GM12878 (cell line): ENCODE measurements around the gene SMG6. TPM values are rescaled to one million over a fixed set of nuclear protein-coding genes. Genes with fewer than 3 reads are reported as not detected.

Experiments
- BACH1 ChIP-seq: fragments of 450-650 bp; IDR thresholded peaks from 2 replicates; pipeline ENCODE4 v1.6.1; 2017; ENCODE audit warnings: mild to moderate bottlenecking, borderline replicate concordance
- CEBPB ChIP-seq, 2 experiments: fragments of 150-350 bp in 1 of 2; IDR thresholded peaks; 2 replicates each; pipeline ENCODE4 v1.6.1; 2012 to 2014; ENCODE audit warnings: low read depth in 2 of 2, low read length in 2 of 2, borderline replicate concordance in 1 of 2, inconsistent platforms in 1 of 2
- IKZF1 ChIP-seq: fragments of 450-650 bp; conservative IDR thresholded peaks from 2 replicates; pipeline ENCODE4 v1.6.1; 2017; ENCODE audit warnings: antibody characterized with exemption, mild to moderate bottlenecking
- JUNB ChIP-seq: IDR thresholded peaks from 2 replicates; pipeline ENCODE4 v1.6.1; 2016; ENCODE audit warnings: antibody characterized with exemption, mild to moderate bottlenecking
- KAT2A ChIP-seq: conservative IDR thresholded peaks from 2 replicates; pipeline ENCODE4 v1.6.1; 2011; ENCODE audit warnings: low read depth, low read length; ENCODE audit not compliant: control insufficient read depth
- KDM1A ChIP-seq: fragments of 200-600 bp; sonication (generic); IDR thresholded peaks from 2 replicates; pipeline ENCODE4 v1.6.1; 2016; ENCODE audit warnings: borderline replicate concordance
- KLF5 ChIP-seq: fragments of 450-650 bp; IDR thresholded peaks from 2 replicates; pipeline ENCODE4 v1.6.1; 2014; ENCODE audit warnings: mild to moderate bottlenecking; ENCODE audit not compliant: partially characterized antibody
- MAX ChIP-seq: IDR thresholded peaks from 2 replicates; pipeline ENCODE4 v1.6.1; 2012; ENCODE audit warnings: low read depth, low read length, improper control_type of control experiment
- MXI1 ChIP-seq: fragments of 150-350 bp; IDR thresholded peaks from 2 replicates; pipeline ENCODE4 v1.6.1; 2011; ENCODE audit warnings: low read depth, mild to moderate bottlenecking, inconsistent platforms, low read length, improper control_type of control experiment
- POLR2AphosphoS2 ChIP-seq: IDR thresholded peaks from 2 replicates; pipeline ENCODE4 v1.6.1; 2011; ENCODE audit warnings: low read depth, mild to moderate bottlenecking, low read length, improper control_type of control experiment, moderate library complexity
- RB1 ChIP-seq: fragments of 450-650 bp; formaldehyde crosslinking; IDR thresholded peaks from 2 replicates; pipeline ENCODE4 v1.6.1; 2017; ENCODE audit warnings: mild to moderate bottlenecking, borderline replicate concordance
- SREBF2 ChIP-seq: IDR thresholded peaks from 2 replicates; pipeline ENCODE4 v1.6.1; 2012; ENCODE audit warnings: mild to moderate bottlenecking, low read length
- TCF3 ChIP-seq: IDR thresholded peaks from 2 replicates; pipeline ENCODE4 v1.6.1; 2012; ENCODE audit warnings: low read depth, mild to moderate bottlenecking, low read length, borderline replicate concordance; ENCODE audit not compliant: insufficient read depth
- ZBED1 ChIP-seq: IDR thresholded peaks from 2 replicates; pipeline ENCODE4 v1.6.1; 2016; ENCODE audit warnings: borderline replicate concordance
- ZNF217 ChIP-seq: fragments of 450-650 bp; IDR thresholded peaks from 2 replicates; pipeline ENCODE4 v1.6.1; 2017; ENCODE audit warnings: antibody characterized with exemption, mild to moderate bottlenecking
- ZNF24 ChIP-seq: fragments of 450-650 bp; IDR thresholded peaks from 2 replicates; pipeline ENCODE4 v1.6.1; 2017; ENCODE audit warnings: antibody characterized with exemption, mild to moderate bottlenecking
- ZNF592 ChIP-seq: fragments of 450-650 bp; IDR thresholded peaks from 2 replicates; pipeline ENCODE4 v1.6.1; 2017; ENCODE audit warnings: mild to moderate bottlenecking, moderate library complexity
- polyA plus RNA-seq, 11 experiments: library from polyadenylated mRNA; depleted of rRNA in 4 of 11; unstranded in 6 of 11; stranded (reverse) in 5 of 11; fragments of >200 nt; fragmentation: Nextera tagmentation in 4 of 11; fragmentation: Illumina TruSeq in 1 of 11; extraction: Ambion mirVana in 4 of 11; extraction: Trizol in 1 of 11; gene quantifications; 1 replicate in 1 of 11; 2 replicates in 10 of 11; pipeline versions ENCODE4 v1.2.1 to v1.2.3, GENCODE V29; 2011 to 2016; ENCODE audit warnings: inconsistent platforms in 2 of 11, missing spikeins in 2 of 11, low read depth in 1 of 11
- total RNA-seq, 4 experiments: library from RNA; depleted of rRNA in 3 of 4; stranded (reverse); fragments of >200 nt in 3 of 4; fragmentation: Illumina TruSeq in 1 of 4; extraction: Trizol in 1 of 4; gene quantifications; 2 replicates each; pipeline versions ENCODE4 v1.2.1 to v1.2.3, GENCODE V29; 2013 to 2021
- TF ChIP-seq, protein P1 (sequence below): IDR thresholded peaks from 2 replicates; pipeline ENCODE4 v1.6.1; 2011; ENCODE audit warnings: low read depth, mild to moderate bottlenecking, low read length, moderate library complexity, borderline replicate concordance; ENCODE audit errors: extremely low read depth
- TF ChIP-seq, protein P2 (sequence below): fragments of 450-650 bp; IDR thresholded peaks from 2 replicates; pipeline ENCODE4 v1.6.1; 2017; ENCODE audit warnings: mild to moderate bottlenecking, moderate library complexity
- TF ChIP-seq, protein P3 (sequence below): fragments of 450-650 bp; IDR thresholded peaks from 2 replicates; pipeline ENCODE4 v1.6.1; 2018; ENCODE audit warnings: borderline replicate concordance, mild to moderate bottlenecking; ENCODE audit not compliant: partially characterized antibody

SMG6 gene
- total and polyA plus RNA-seq, 10 of the 15 experiments (the other 5 are each of a cell fraction or from before 2014, with no cell fraction given) = 0.58 to 28.7 (median 15.7) TPM

GRCh38 chr17:2083613-2084035 is 220.0 kb downstream of the SMG6 start (continued):
- TF ChIP-seq BACH1 (no peak), CEBPB (IDR thresholded peaks at IDR 0.05; ENCODE audit: borderline replicate concordance in 1 of 2, low read depth in 2 of 2, low read length in 2 of 2) (no peak), ZBED1 (peak; percentile 83; the same call in 1 of the 2 replicates), ZNF24 (no peak), POLR2AphosphoS2 (no peak), MXI1 (peak; percentile 34; the same call in 1 of the 2 replicates), KAT2A (no peak), TCF3 (0 out of 2 replicates have a peak, but pooled peaks have one; percentile 21), IKZF1 (peak; percentile 85), KLF5 (no peak), RB1 (no peak), ZNF217 (no peak), SREBF2 (no peak), MAX (0 out of 2 replicates have a peak, but pooled peaks have one; percentile 44), ZNF592 (peak; percentile 81; the same call in 1 of the 2 replicates), JUNB (peak; percentile 74), KDM1A (no peak)
- TF ChIP-seq, protein P1, sequence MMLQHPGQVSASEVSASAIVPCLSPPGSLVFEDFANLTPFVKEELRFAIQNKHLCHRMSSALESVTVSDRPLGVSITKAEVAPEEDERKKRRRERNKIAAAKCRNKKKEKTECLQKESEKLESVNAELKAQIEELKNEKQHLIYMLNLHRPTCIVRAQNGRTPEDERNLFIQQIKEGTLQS = no peak
- TF ChIP-seq, protein P2, sequence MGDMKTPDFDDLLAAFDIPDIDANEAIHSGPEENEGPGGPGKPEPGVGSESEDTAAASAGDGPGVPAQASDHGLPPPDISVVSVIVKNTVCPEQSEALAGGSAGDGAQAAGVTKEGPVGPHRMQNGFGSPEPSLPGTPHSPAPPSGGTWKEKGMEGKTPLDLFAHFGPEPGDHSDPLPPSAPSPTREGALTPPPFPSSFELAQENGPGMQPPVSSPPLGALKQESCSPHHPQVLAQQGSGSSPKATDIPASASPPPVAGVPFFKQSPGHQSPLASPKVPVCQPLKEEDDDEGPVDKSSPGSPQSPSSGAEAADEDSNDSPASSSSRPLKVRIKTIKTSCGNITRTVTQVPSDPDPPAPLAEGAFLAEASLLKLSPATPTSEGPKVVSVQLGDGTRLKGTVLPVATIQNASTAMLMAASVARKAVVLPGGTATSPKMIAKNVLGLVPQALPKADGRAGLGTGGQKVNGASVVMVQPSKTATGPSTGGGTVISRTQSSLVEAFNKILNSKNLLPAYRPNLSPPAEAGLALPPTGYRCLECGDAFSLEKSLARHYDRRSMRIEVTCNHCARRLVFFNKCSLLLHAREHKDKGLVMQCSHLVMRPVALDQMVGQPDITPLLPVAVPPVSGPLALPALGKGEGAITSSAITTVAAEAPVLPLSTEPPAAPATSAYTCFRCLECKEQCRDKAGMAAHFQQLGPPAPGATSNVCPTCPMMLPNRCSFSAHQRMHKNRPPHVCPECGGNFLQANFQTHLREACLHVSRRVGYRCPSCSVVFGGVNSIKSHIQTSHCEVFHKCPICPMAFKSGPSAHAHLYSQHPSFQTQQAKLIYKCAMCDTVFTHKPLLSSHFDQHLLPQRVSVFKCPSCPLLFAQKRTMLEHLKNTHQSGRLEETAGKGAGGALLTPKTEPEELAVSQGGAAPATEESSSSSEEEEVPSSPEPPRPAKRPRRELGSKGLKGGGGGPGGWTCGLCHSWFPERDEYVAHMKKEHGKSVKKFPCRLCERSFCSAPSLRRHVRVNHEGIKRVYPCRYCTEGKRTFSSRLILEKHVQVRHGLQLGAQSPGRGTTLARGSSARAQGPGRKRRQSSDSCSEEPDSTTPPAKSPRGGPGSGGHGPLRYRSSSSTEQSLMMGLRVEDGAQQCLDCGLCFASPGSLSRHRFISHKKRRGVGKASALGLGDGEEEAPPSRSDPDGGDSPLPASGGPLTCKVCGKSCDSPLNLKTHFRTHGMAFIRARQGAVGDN = peak; percentile 98
- TF ChIP-seq, protein P3, sequence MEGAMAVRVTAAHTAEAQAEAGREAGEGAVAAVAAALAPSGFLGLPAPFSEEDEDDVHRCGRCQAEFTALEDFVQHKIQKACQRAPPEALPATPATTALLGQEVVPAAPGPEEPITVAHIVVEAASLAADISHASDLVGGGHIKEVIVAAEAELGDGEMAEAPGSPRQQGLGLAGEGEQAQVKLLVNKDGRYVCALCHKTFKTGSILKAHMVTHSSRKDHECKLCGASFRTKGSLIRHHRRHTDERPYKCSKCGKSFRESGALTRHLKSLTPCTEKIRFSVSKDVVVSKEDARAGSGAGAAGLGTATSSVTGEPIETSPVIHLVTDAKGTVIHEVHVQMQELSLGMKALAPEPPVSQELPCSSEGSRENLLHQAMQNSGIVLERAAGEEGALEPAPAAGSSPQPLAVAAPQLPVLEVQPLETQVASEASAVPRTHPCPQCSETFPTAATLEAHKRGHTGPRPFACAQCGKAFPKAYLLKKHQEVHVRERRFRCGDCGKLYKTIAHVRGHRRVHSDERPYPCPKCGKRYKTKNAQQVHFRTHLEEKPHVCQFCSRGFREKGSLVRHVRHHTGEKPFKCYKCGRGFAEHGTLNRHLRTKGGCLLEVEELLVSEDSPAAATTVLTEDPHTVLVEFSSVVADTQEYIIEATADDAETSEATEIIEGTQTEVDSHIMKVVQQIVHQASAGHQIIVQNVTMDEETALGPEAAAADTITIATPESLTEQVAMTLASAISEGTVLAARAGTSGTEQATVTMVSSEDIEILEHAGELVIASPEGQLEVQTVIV = no peak
